NCI-H345 treated with DMSO at 0.1 percent for 48 hours (cell line): ENCODE results near the gene GPR161.

ENCODE experiments used
- DNase-seq: peaks from one replicate; lab custom pipeline; 2025; ENCODE audit not compliant: unreplicated experiment; lab: John Stamatoyannopoulos, UW

The GPR161 gene

GRCh38 chr1:168112673-168113305, 23.9 kb downstream of the GPR161 start:
- DNase-seq = peak; percentile 90

DNA sequence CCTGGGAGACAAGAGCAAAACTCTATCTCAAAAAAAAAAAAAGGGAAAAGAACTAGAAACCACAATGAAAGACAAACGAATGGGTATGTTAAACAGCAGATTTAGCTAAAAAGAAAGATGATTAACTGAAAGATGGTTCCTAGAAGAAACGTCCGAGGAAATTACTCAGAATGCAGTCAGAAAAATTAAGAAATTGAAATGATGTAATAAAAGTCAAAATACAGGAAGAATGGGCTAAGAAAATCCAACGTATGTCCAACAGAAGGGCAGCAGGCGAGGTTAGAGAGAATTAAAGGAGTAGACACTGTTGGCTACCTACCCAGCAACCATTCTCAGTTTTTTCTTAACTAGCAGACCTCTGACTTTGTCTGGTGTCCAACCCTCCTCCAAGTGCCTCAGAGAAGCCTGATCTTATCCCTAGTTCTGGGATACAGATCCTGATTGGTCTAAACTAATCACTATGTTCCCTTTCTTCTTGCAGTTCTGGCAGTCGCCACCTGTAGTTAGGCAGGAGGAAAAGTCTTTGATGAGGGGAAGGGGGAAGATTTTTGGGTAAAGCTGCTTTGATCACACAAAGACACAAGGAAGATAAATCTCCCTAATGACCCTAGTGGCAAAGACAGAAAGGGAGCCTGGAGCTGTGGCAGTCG, 25.7 kb downstream of the GPR161 start:
- DNase-seq = no peak

DNA sequence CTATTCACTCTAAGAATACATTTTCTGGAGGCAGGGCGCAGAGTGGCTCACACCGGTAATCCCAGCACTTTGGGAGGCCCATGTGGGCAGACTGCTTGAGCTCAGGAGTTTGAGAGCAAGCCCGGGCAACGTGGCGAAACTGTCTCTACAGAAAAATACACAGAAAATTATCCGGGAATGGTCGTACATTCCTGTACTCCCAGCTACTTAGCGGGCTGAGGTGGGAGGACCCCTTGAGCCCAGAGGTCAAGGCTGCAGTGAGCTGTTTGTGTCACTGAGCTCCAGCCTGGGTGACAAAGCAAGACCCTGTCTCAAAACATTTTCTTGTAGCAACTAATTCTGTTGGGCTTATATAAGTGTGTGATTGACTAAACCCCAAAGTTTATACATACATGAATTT, 30.5 kb downstream of the GPR161 start:
- DNase-seq = no peak

GRCh38 chr1:168105846-168106245, 30.9 kb downstream of the GPR161 start:
- DNase-seq = no peak

DNA sequence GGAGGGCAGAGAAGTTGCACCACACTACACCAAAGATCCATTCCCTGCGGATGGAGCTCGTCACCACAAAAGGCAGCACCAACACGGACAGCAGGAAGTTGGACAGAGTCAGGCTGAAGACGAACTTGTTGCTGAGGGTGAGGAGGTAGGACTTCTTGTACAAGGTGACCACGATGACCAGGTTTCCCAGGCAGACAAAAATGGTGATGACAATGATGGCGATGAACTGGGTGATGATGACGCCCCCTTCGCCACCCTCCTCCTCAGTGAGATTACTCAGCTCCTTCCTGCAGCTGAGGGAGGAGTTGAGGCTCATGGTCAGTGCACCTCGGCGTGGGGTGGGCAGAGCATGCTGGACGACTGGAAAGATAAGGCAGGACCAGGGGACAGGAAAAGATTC, 32.2 kb downstream of the GPR161 start:
- DNase-seq = no peak

DNA sequence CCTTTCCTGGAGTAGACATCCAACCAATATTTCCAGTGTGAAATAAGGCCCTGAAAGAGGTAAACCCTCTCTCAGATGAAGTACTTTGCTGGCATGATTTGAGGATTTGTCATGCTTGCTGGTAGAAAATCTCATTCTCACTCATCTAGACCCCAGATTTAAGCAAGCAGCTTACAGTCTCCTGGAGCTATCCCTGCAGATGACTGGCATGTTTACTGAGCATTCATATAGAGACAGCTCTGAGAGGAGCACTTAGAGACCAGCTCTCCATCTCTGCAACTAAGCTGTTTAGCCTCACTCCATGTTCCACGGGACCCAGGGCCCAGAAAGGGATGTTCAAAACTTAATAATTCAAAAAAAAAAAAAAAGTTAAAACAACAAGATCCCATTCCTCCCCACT, 34.2 kb downstream of the GPR161 start:
- DNase-seq = no peak

DNA sequence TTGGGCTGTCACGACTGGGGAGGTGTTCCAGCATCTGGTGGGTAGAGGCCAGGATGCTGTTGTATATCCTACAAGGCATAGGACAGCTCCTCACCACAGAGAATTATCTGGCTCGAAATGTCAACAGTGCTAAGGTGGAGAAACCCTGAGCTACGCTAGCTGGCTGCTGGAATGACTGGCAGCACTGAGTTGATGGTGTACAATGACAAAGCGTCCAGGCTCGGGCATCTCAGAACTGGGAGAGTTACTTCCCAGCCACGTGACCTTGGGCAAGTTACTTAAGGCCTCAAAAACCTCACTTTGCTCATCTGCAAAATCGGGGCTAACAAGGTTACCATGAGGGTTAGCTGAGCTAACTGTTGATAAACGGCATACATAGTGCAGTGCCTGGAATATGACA, 35.4 kb downstream of the GPR161 start:
- no peak for DNase-seq

GRCh38 chr1:168100315-168101002, 36.3 kb downstream of the GPR161 start:
- no peak for DNase-seq

- DNase-seq = no peak
Observed at GRCh38 chr1:168099337-168099801, 37.4 kb downstream of the GPR161 start.

- DNase-seq = no peak
Observed at GRCh38 chr1:168098534-168099320, 38.0 kb downstream of the GPR161 start.

- DNase-seq = no peak
Observed at GRCh38 chr1:168097921-168098528, 38.7 kb downstream of the GPR161 start.

GRCh38 chr1:168096296-168097165, 40.2 kb downstream of the GPR161 start:
- no peak for DNase-seq

DNA sequence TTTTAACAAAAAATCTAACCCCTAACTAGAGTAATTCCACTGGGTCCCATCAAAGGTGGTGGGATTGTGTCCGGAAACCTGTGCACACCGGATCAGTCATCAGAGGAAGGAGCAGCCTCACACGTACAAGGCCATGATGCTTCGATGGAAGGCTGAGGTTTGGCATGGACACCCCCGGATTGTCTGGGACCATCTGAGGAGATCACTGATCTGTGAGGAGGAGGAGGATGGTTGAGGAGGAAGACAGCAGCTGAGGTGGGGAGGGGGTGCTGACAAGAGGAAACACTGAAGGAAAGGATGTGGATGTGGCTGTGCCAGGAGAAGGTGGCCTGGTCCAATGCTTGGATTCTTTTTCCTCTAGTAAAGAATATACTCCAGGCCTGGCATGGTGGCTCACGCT, 41.3 kb downstream of the GPR161 start:
- DNase-seq = no peak

- DNase-seq = no peak
Observed at GRCh38 chr1:168093616-168094015, 43.1 kb downstream of the GPR161 start.

- no peak for DNase-seq
Observed at GRCh38 chr1:168092566-168093355, 44.0 kb downstream of the GPR161 start.

GRCh38 chr1:168091720-168092550, 44.8 kb downstream of the GPR161 start:
- no peak for DNase-seq

DNA sequence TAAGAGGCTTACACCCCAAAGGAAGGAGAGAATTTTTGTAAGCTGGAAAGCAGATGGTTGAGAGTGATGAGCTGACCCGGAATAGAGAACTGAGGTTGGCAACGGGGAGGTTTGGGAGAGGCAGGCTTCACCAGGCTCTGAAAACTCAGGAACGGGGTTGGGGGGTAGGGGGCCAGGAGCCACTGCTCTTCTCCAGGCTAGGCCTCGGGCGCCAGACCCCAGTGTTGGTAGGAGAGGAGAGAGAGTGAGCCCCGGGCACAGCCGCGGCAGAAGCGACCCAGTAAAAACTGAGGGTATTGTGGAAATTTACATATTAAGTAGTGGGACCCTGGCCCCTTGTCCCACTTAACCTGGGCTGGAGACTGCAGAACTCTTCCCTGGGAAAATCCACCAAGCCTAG, 45.7 kb downstream of the GPR161 start:
- DNase-seq = no peak

DNA sequence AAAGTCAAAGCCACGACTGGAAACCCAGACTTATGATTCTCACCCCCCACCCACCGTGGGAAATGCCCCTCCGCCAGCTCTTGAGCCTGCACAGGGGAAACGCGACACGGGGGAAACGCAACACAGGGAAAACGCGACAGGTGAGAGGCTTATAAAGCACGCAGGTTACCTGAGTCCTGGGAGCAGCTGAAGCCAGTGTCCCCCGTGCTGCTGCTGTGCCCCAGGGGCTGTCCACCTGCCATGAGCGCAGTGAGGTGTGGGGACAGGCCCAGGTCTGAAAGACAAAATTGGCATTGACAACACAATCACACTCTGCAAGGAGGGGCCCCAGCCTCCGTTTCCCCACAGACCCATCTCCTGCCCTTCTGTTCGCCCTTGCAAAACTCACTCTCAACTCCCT, 46.3 kb downstream of the GPR161 start:
- DNase-seq = no peak

DNA sequence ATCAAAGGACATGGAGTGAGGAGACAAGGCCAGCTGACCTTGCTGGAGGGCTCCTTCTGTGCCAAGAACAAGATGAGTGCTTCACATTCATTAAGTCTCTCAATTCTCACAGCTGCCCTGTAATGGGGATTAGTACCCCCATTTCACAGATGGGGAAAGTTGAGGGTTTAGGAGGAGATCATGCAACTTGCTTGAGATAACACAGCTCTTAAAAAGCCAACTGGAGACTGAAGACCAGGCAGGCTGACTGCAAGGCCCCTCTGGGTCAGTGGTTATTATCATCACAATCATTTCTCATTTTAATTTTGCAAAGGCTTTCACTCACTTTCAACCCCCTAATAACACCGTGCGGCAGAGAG, 46.8 kb downstream of the GPR161 start:
- no peak for DNase-seq
